OCI-LY1 (cell line): ENCODE results near the gene ARFGEF2.

ENCODE experiments used
- CTCF ChIP-seq: fragments of 200-600 bp; sonication (generic), shearing (Covaris generic); IDR thresholded peaks from 2 replicates; pipeline ENCODE4 v1.5.1; 2017; ENCODE audit warnings: mild to moderate bottlenecking, antibody characterized with exemption, low read length, moderate library complexity, mixed read lengths
- EZH2 ChIP-seq: fragments of 200-600 bp; sonication (generic), shearing (Covaris generic); IDR thresholded peaks from 2 replicates; pipeline ENCODE4 v1.8.0; 2017; ENCODE audit warnings: borderline replicate concordance, mixed run types, mild to moderate bottlenecking, antibody characterized with exemption, low read length, moderate library complexity, mixed read lengths

GRCh38 chr20:48905297-48905647 lies 16.2 kb upstream of the ARFGEF2 start:
- TF ChIP-seq CTCF (no peak), EZH2 (no peak)
